ENCODE results near the gene SULT1A1.
"Not testable (repeated sequence)": the region's sequence is repeated elsewhere in the genome, so short reads cannot be mapped to it uniquely, and the experiment has no call there.

The SULT1A1 gene

GRCh38 chr16:28580726-28581315, 29.0 kb downstream of the SULT1A1 start:
- no peak overlapping the region for H3K4me2 ChIP-seq (ENCODE audit: low read length)
- no peaks in the 10 kb centered on the region for H3K9me3 ChIP-seq (replicated peaks; ENCODE audit: low read length)
- no peak overlapping the region for H3K4me3 ChIP-seq (ENCODE audit: low read length)
- H3K4me1 ChIP-seq (ENCODE audit: control insufficient read depth, insufficient read depth, low read length): no peaks in the 10 kb centered on the region
- H3K9ac ChIP-seq (ENCODE audit: low read depth, low read length): no peak overlapping the region
- H3K36me3 ChIP-seq (ENCODE audit: insufficient read depth, low read length): peaks cover 7% of the 10 kb centered on the region
- no peaks in the 10 kb centered on the region for H3K27me3 ChIP-seq (ENCODE audit: control insufficient read depth, insufficient read depth, low read length)

GRCh38 chr16:28575446-28576109, 34.3 kb downstream of the SULT1A1 start:
- Histone ChIP-seq H3K4me2 (ENCODE audit: low read length) (no peak overlapping the region), H3K4me3 (ENCODE audit: low read length) (no peak overlapping the region), H3K9ac (ENCODE audit: low read depth, low read length) (no peak overlapping the region), H3K27me3 (ENCODE audit: control insufficient read depth, insufficient read depth, low read length) (no peaks in the 10 kb centered on the region), H3K4me1 (ENCODE audit: control insufficient read depth, insufficient read depth, low read length) (peaks cover 5% of the 10 kb centered on the region), H3K36me3 (ENCODE audit: insufficient read depth, low read length) (no peaks in the 10 kb centered on the region), H3K9me3 (replicated peaks; ENCODE audit: low read length) (no peaks in the 10 kb centered on the region)

- Histone ChIP-seq H3K36me3 (ENCODE audit: insufficient read depth, low read length) (no peaks in the 10 kb centered on the region), H3K4me3 (ENCODE audit: low read length) (no peak overlapping the region), H3K4me2 (ENCODE audit: low read length) (no peak overlapping the region), H3K9ac (ENCODE audit: low read depth, low read length) (no peak overlapping the region), H3K4me1 (ENCODE audit: control insufficient read depth, insufficient read depth, low read length) (peaks cover 5% of the 10 kb centered on the region), H3K27me3 (ENCODE audit: control insufficient read depth, insufficient read depth, low read length) (no peaks in the 10 kb centered on the region), H3K9me3 (replicated peaks; ENCODE audit: low read length) (no peaks in the 10 kb centered on the region)
These were observed 34.9 kb downstream of the SULT1A1 start for GRCh38 chr16:28574925-28575324.

GRCh38 chr16:28573738-28574718, 35.8 kb downstream of the SULT1A1 start:
- H3K9ac ChIP-seq (ENCODE audit: low read depth, low read length): no peak overlapping the region
- H3K4me3 ChIP-seq (ENCODE audit: low read length): no peak overlapping the region
- H3K9me3 ChIP-seq (replicated peaks; ENCODE audit: low read length): no peaks in the 10 kb centered on the region
- H3K36me3 ChIP-seq (ENCODE audit: insufficient read depth, low read length): no peaks in the 10 kb centered on the region
- no peak overlapping the region for H3K4me2 ChIP-seq (ENCODE audit: low read length)
- H3K27me3 ChIP-seq (ENCODE audit: control insufficient read depth, insufficient read depth, low read length): no peaks in the 10 kb centered on the region
- H3K4me1 ChIP-seq (ENCODE audit: control insufficient read depth, insufficient read depth, low read length): peaks cover 8% of the 10 kb centered on the region

- Histone ChIP-seq H3K4me3 (ENCODE audit: low read length) (no peak overlapping the region), H3K9me3 (replicated peaks; ENCODE audit: low read length) (no peaks in the 10 kb centered on the region), H3K27me3 (ENCODE audit: control insufficient read depth, insufficient read depth, low read length) (no peaks in the 10 kb centered on the region), H3K9ac (ENCODE audit: low read depth, low read length) (no peak overlapping the region), H3K4me1 (ENCODE audit: control insufficient read depth, insufficient read depth, low read length) (peaks cover 10% of the 10 kb centered on the region), H3K4me2 (ENCODE audit: low read length) (no peak overlapping the region), H3K36me3 (ENCODE audit: insufficient read depth, low read length) (no peaks in the 10 kb centered on the region)
These were observed 36.9 kb downstream of the SULT1A1 start for GRCh38 chr16:28572696-28573510.

GRCh38 chr16:28569968-28570752, 39.7 kb downstream of the SULT1A1 start:
- no peak overlapping the region for H3K9ac ChIP-seq (ENCODE audit: low read depth, low read length)
- no peak overlapping the region for H3K4me2 ChIP-seq (ENCODE audit: low read length)
- H3K27me3 ChIP-seq (ENCODE audit: control insufficient read depth, insufficient read depth, low read length): no peaks in the 10 kb centered on the region
- H3K36me3 ChIP-seq (ENCODE audit: insufficient read depth, low read length): no peaks in the 10 kb centered on the region
- H3K4me3 ChIP-seq (ENCODE audit: low read length): no peak overlapping the region
- peaks cover 10% of the 10 kb centered on the region for H3K4me1 ChIP-seq (ENCODE audit: control insufficient read depth, insufficient read depth, low read length)
- peaks cover 7% of the 10 kb centered on the region for H3K9me3 ChIP-seq (replicated peaks; ENCODE audit: low read length)

- Histone ChIP-seq H3K9me3 (replicated peaks; ENCODE audit: low read length) (peaks cover 7% of the 10 kb centered on the region), H3K4me1 (ENCODE audit: control insufficient read depth, insufficient read depth, low read length) (peaks cover 10% of the 10 kb centered on the region), H3K4me2 (ENCODE audit: low read length) (no peak overlapping the region), H3K4me3 (ENCODE audit: low read length) (no peak overlapping the region), H3K36me3 (ENCODE audit: insufficient read depth, low read length) (no peaks in the 10 kb centered on the region), H3K27me3 (ENCODE audit: control insufficient read depth, insufficient read depth, low read length) (no peaks in the 10 kb centered on the region), H3K9ac (ENCODE audit: low read depth, low read length) (no peak overlapping the region)
These were observed 40.8 kb downstream of the SULT1A1 start for GRCh38 chr16:28569021-28569420.

- Histone ChIP-seq H3K4me3 (ENCODE audit: low read length) (no peak overlapping the region), H3K4me2 (ENCODE audit: low read length) (no peak overlapping the region), H3K9me3 (replicated peaks; ENCODE audit: low read length) (peaks cover 7% of the 10 kb centered on the region), H3K9ac (ENCODE audit: low read depth, low read length) (no peak overlapping the region), H3K36me3 (ENCODE audit: insufficient read depth, low read length) (no peaks in the 10 kb centered on the region), H3K4me1 (ENCODE audit: control insufficient read depth, insufficient read depth, low read length) (peaks cover 4% of the 10 kb centered on the region), H3K27me3 (ENCODE audit: control insufficient read depth, insufficient read depth, low read length) (no peaks in the 10 kb centered on the region)
These were observed 42.6 kb downstream of the SULT1A1 start for GRCh38 chr16:28567292-28567691.

DNA sequence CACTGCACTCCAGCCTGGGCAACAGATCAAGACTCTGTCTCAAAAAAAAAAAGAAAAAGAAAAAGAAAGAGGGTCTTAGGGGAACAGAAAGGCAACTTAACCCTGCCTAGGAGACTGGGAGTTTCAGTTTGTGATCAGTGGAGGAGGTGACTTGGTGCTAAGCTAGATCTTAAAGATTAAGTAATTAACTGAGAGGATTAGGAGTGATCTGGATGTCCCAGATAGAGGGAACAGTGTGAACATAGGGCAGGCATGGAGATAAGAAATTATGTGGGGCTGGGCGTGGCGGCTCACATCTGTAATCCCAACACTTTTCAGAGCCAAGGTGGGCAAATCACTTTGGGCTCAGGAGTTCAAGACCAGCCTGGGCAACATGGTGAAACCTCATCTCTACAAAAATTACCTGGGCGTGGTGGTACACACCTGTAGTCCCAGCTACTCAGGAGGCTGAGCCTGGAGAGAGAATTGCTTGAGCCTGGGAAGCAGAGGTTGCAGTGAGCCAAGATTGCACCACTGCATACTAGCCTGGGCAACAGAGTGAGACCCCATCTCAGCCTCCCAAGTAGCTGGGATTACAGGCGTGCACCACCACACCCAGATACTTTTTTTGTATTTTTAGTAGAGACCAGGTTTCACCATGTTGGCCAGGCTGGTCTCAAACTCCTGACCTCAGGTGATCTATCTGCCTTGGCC, 43.5 kb downstream of the SULT1A1 start:
- H3K4me1 ChIP-seq (ENCODE audit: control insufficient read depth, insufficient read depth, low read length); H3K9ac ChIP-seq (ENCODE audit: low read depth, low read length); H3K9me3 ChIP-seq (replicated peaks; ENCODE audit: low read length): not testable (repeated sequence)

GRCh38 chr16:28563218-28563617, 46.6 kb downstream of the SULT1A1 start:
- Histone ChIP-seq H3K9ac (ENCODE audit: low read depth, low read length) (no peak overlapping the region), H3K4me2 (ENCODE audit: low read length) (no peak overlapping the region), H3K4me3 (ENCODE audit: low read length) (no peak overlapping the region), H3K36me3 (ENCODE audit: insufficient read depth, low read length) (peaks cover 2% of the 10 kb centered on the region), H3K4me1 (ENCODE audit: control insufficient read depth, insufficient read depth, low read length) (no peaks in the 10 kb centered on the region), H3K27me3 (ENCODE audit: control insufficient read depth, insufficient read depth, low read length) (no peaks in the 10 kb centered on the region), H3K9me3 (replicated peaks; ENCODE audit: low read length) (peaks cover 7% of the 10 kb centered on the region)

More for the DNA sequence above, 43.5 kb downstream of the SULT1A1 start:
- not testable (repeated sequence) for H3K27me3 ChIP-seq (ENCODE audit: control insufficient read depth, insufficient read depth, low read length); H3K4me2 ChIP-seq (ENCODE audit: low read length); H3K36me3 ChIP-seq (ENCODE audit: insufficient read depth, low read length); H3K4me3 ChIP-seq (ENCODE audit: low read length)
